DND-41 (cell line): ENCODE results near the gene OTOF.

Experiments
- EZH2 ChIP-seq: IDR thresholded peaks from 3 replicates; pipeline ENCODE4 v1.6.1; 2012; ENCODE audit warnings: borderline replicate concordance, low read depth, mild to moderate bottlenecking, moderate library complexity, low read length, inconsistent platforms; ENCODE audit not compliant: severe bottlenecking
- TF ChIP-seq, protein P1 (sequence below): IDR thresholded peaks from 2 replicates; pipeline ENCODE4 v1.5.1; 2012; ENCODE audit warnings: borderline replicate concordance, low read length, moderate library complexity, mild to moderate bottlenecking; ENCODE audit not compliant: poor library complexity, severe bottlenecking; ENCODE audit errors: extremely low read depth

DNA sequence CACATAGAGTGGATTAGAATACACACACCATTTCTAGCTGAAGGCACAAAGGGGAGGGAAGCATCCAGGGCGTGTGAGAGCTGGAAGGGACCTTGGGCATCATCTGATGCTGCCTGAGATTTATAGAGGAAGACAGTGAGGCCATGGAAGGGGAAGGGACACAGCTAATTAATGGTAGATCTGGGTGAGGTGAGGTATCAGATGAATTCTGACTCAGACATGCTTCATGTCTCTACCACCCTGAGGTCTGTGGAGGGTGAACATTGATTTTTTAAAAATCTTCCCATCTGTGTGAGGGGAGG is 42.2 kb upstream of the OTOF start:
- TF ChIP-seq, protein P1, sequence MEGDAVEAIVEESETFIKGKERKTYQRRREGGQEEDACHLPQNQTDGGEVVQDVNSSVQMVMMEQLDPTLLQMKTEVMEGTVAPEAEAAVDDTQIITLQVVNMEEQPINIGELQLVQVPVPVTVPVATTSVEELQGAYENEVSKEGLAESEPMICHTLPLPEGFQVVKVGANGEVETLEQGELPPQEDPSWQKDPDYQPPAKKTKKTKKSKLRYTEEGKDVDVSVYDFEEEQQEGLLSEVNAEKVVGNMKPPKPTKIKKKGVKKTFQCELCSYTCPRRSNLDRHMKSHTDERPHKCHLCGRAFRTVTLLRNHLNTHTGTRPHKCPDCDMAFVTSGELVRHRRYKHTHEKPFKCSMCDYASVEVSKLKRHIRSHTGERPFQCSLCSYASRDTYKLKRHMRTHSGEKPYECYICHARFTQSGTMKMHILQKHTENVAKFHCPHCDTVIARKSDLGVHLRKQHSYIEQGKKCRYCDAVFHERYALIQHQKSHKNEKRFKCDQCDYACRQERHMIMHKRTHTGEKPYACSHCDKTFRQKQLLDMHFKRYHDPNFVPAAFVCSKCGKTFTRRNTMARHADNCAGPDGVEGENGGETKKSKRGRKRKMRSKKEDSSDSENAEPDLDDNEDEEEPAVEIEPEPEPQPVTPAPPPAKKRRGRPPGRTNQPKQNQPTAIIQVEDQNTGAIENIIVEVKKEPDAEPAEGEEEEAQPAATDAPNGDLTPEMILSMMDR, result no peak
- no peak for TF ChIP-seq EZH2
